ENCODE results near the gene MAP3K14.

DNA sequence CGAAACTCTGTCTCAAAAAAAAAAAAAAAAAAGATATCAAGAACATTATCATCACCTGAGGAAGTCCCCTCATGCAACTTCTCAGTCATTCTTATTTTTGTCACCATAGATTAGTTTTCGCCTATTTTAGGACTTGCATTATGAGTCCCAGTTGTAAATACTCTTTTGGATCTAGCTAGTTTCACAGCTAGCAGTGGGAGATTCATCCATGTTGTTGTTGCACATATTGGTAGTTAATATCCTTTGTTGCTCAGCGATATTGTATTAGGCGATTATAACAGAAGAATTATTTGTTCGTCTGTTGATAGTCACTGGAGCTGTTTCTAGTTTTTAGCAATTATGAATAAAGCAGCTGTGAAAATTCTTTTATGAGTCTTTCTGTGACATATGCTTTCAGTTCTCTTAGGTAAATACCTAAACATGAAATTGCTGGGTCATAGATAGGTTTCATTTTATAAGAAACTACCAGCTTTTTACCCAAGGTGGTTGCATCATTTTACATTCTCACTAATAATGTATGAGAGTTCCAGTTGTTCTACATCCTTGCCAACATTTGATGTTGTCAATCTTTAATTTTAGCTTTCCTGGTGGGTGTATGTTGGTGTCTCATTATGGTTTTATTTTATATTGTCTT lies 40.7 kb upstream of the MAP3K14 start:
- TF ChIP-seq EZH2 (IDR thresholded peaks at IDR 0.05) = no peak
- TF ChIP-seq, protein P1, sequence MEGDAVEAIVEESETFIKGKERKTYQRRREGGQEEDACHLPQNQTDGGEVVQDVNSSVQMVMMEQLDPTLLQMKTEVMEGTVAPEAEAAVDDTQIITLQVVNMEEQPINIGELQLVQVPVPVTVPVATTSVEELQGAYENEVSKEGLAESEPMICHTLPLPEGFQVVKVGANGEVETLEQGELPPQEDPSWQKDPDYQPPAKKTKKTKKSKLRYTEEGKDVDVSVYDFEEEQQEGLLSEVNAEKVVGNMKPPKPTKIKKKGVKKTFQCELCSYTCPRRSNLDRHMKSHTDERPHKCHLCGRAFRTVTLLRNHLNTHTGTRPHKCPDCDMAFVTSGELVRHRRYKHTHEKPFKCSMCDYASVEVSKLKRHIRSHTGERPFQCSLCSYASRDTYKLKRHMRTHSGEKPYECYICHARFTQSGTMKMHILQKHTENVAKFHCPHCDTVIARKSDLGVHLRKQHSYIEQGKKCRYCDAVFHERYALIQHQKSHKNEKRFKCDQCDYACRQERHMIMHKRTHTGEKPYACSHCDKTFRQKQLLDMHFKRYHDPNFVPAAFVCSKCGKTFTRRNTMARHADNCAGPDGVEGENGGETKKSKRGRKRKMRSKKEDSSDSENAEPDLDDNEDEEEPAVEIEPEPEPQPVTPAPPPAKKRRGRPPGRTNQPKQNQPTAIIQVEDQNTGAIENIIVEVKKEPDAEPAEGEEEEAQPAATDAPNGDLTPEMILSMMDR (IDR thresholded peaks at IDR 0.05) = no peak

Measured in neural progenitor cell (in vitro differentiated cells).